Duodenal mucosa (tissue), 2 donors: ENCODE measurements around the gene ANP32A.

Experiments used
- H3K27ac ChIP-seq: one replicate; pipeline ENCODE4 v1.7.0; 2013; ENCODE audit warnings: low read depth, low read length
- H3K27me3 ChIP-seq, 2 donors: one replicate each; pipeline ENCODE4 v1.7.0; 2013; ENCODE audit warnings: low read length in 2 of 2, control low read depth in 1 of 2; ENCODE audit not compliant: insufficient read depth in 2 of 2, control insufficient read depth in 1 of 2
- H3K36me3 ChIP-seq, 2 donors: one replicate each; pipeline ENCODE4 v1.7.0; 2013; ENCODE audit warnings: low read length in 2 of 2, control low read depth in 1 of 2; ENCODE audit not compliant: insufficient read depth in 2 of 2, control insufficient read depth in 1 of 2
- H3K4me1 ChIP-seq, 2 donors: one replicate each; pipeline ENCODE4 v1.7.0; 2013; ENCODE audit warnings: low read length in 2 of 2, control low read depth in 1 of 2; ENCODE audit not compliant: insufficient read depth in 2 of 2, control insufficient read depth in 1 of 2
- H3K4me3 ChIP-seq, 2 donors: one replicate each; pipeline ENCODE4 v1.7.0; 2013; ENCODE audit warnings: low read length in 2 of 2, low read depth in 1 of 2
- H3K9ac ChIP-seq, 2 donors: one replicate each; pipeline ENCODE4 v1.7.0; 2013; ENCODE audit warnings: low read length in 2 of 2, low read depth in 1 of 2
- H3K9me3 ChIP-seq, 2 donors: one replicate each; pipeline ENCODE4 v1.7.0; 2013; ENCODE audit warnings: low read length in 2 of 2, control low read depth in 1 of 2; ENCODE audit not compliant: control insufficient read depth in 1 of 2

Gene ANP32A

GRCh38 chr15:68791431-68792283 lies 29.0 kb downstream of the ANP32A start:
- Histone ChIP-seq H3K9ac (no peak overlapping the region), H3K36me3 (peaks cover 0 to 12% of the 10 kb centered on the region in 2 donors), H3K27me3 (no peaks in the 10 kb centered on the region), H3K4me3 (no peak overlapping the region), H3K27ac (no peak overlapping the region), H3K4me1 (peaks cover 69 to 74% of the 10 kb centered on the region in 2 donors), H3K9me3 (no peaks in the 10 kb centered on the region)

GRCh38 chr15:68790910-68791309 lies 29.8 kb downstream of the ANP32A start:
- H3K9ac ChIP-seq: no peak overlapping the region
- H3K4me1 ChIP-seq: peaks cover 62 to 69% of the 10 kb centered on the region in 2 donors
- H3K36me3 ChIP-seq: peaks cover 1 to 16% of the 10 kb centered on the region in 2 donors
- H3K27me3 ChIP-seq: no peaks in the 10 kb centered on the region
- H3K9me3 ChIP-seq: no peaks in the 10 kb centered on the region
- no peak overlapping the region for H3K27ac ChIP-seq
- no peak overlapping the region for H3K4me3 ChIP-seq

GRCh38 chr15:68790242-68790575 lies 30.5 kb downstream of the ANP32A start:
- no peak overlapping the region for H3K4me3 ChIP-seq
- H3K27me3 ChIP-seq: no peaks in the 10 kb centered on the region
- H3K9me3 ChIP-seq: no peaks in the 10 kb centered on the region
- H3K27ac ChIP-seq: no peak overlapping the region
- H3K4me1 ChIP-seq: peaks cover 55 to 63% of the 10 kb centered on the region in 2 donors
- peaks cover 8 to 23% of the 10 kb centered on the region in 2 donors for H3K36me3 ChIP-seq
- no peak overlapping the region for H3K9ac ChIP-seq

GRCh38 chr15:68789534-68790241 lies 31.0 kb downstream of the ANP32A start:
- no peaks in the 10 kb centered on the region for H3K9me3 ChIP-seq
- no peak overlapping the region for H3K4me3 ChIP-seq
- H3K9ac ChIP-seq: no peak overlapping the region
- no peak overlapping the region for H3K27ac ChIP-seq
- peaks cover 51 to 58% of the 10 kb centered on the region in 2 donors for H3K4me1 ChIP-seq
- peaks cover 8 to 28% of the 10 kb centered on the region in 2 donors for H3K36me3 ChIP-seq
- H3K27me3 ChIP-seq: no peaks in the 10 kb centered on the region

GRCh38 chr15:68789091-68789490 lies 31.6 kb downstream of the ANP32A start:
- Histone ChIP-seq H3K9me3 (no peaks in the 10 kb centered on the region), H3K36me3 (peaks cover 8 to 34% of the 10 kb centered on the region in 2 donors), H3K27me3 (no peaks in the 10 kb centered on the region), H3K9ac (no peak overlapping the region), H3K27ac (no peak overlapping the region), H3K4me3 (no peak overlapping the region), H3K4me1 (peaks cover 45 to 53% of the 10 kb centered on the region in 2 donors)

GRCh38 chr15:68788264-68788624 lies 32.5 kb downstream of the ANP32A start:
- Histone ChIP-seq H3K27me3 (no peaks in the 10 kb centered on the region), H3K27ac (no peak overlapping the region), H3K36me3 (peaks cover 12 to 40% of the 10 kb centered on the region in 2 donors), H3K9ac (no peak overlapping the region), H3K4me1 (peaks cover 37 to 45% of the 10 kb centered on the region in 2 donors), H3K9me3 (no peaks in the 10 kb centered on the region), H3K4me3 (no peak overlapping the region)

GRCh38 chr15:68787609-68788263 lies 33.0 kb downstream of the ANP32A start:
- no peaks in the 10 kb centered on the region for H3K27me3 ChIP-seq
- H3K36me3 ChIP-seq: peaks cover 12 to 45% of the 10 kb centered on the region in 2 donors
- H3K9me3 ChIP-seq: no peaks in the 10 kb centered on the region
- H3K4me3 ChIP-seq: no peak overlapping the region
- H3K9ac ChIP-seq: no peak overlapping the region
- H3K27ac ChIP-seq: no peak overlapping the region
- peaks cover 32 to 40% of the 10 kb centered on the region in 2 donors for H3K4me1 ChIP-seq

- Histone ChIP-seq H3K4me3 (no peak overlapping the region), H3K27ac (no peak overlapping the region), H3K36me3 (peaks cover 21 to 54% of the 10 kb centered on the region in 2 donors)
Measured at GRCh38 chr15:68786753-68787152, 33.9 kb downstream of the ANP32A start.

GRCh38 chr15:68785541-68785940 lies 35.2 kb downstream of the ANP32A start:
- H3K27ac ChIP-seq: no peak overlapping the region
- no peak overlapping the region for H3K9ac ChIP-seq
- H3K4me1 ChIP-seq: peaks cover 13 to 20% of the 10 kb centered on the region in 2 donors
- peaks cover 26 to 64% of the 10 kb centered on the region in 2 donors for H3K36me3 ChIP-seq
- H3K9me3 ChIP-seq: no peaks in the 10 kb centered on the region
- H3K4me3 ChIP-seq: no peak overlapping the region
- H3K27me3 ChIP-seq: no peaks in the 10 kb centered on the region

More at GRCh38 chr15:68786753-68787152, 33.9 kb downstream of the ANP32A start:
- Histone ChIP-seq H3K4me1 (peaks cover 22 to 31% of the 10 kb centered on the region in 2 donors), H3K9me3 (no peaks in the 10 kb centered on the region), H3K27me3 (no peaks in the 10 kb centered on the region), H3K9ac (no peak overlapping the region)

GRCh38 chr15:68784206-68784605 lies 36.5 kb downstream of the ANP32A start:
- peaks cover under 1 to 6% of the 10 kb centered on the region in 2 donors for H3K4me1 ChIP-seq
- no peak overlapping the region for H3K27ac ChIP-seq
- H3K9ac ChIP-seq: no peak overlapping the region
- no peaks in the 10 kb centered on the region for H3K9me3 ChIP-seq
- no peaks in the 10 kb centered on the region for H3K27me3 ChIP-seq
- H3K4me3 ChIP-seq: no peak overlapping the region
- peaks cover 33 to 74% of the 10 kb centered on the region in 2 donors for H3K36me3 ChIP-seq
